Ovary (tissue), 9 donors: ENCODE results near the gene AMOTL1. TPM values are rescaled to one million over a fixed set of nuclear protein-coding genes. Genes with fewer than 3 reads are reported as not detected.

Source experiments
- DNase-seq, 5 donors: peaks; one replicate each; pipeline ENCODE4 v3.0.0-alpha.2; 2019 to 2020
- H3K27ac ChIP-seq, 2 donors: fragments of 200-600 bp; one replicate each; pipeline versions ENCODE4 v1.5.1 to v1.8.0; 2019 to 2022
- H3K27me3 ChIP-seq: fragments of 200-600 bp; one replicate; pipeline ENCODE4 v1.8.0; 2022
- H3K36me3 ChIP-seq: fragments of 200-600 bp; sonication (generic); one replicate; pipeline ENCODE4 v1.5.1; 2019
- H3K4me1 ChIP-seq: one replicate; pipeline ENCODE4 v1.8.1; 2013; ENCODE audit warnings: mild to moderate bottlenecking, moderate library complexity; ENCODE audit not compliant: insufficient read depth
- H3K4me3 ChIP-seq: fragments of 200-600 bp; sonication (generic); one replicate; pipeline ENCODE4 v1.5.1; 2017
- H3K9me3 ChIP-seq, 2 donors: fragments of 200-600 bp in 1 of 2; sonication (generic) in 1 of 2; one replicate each; pipeline versions ENCODE4 v1.5.1 to v1.8.1; 2013 to 2019; ENCODE audit warnings: mild to moderate bottlenecking in 1 of 2, moderate library complexity in 1 of 2
- EP300 ChIP-seq: sonication (generic); formaldehyde crosslinking; IDR thresholded peaks from one replicate; pipeline ENCODE4 v1.6.1; 2017; ENCODE audit warnings: antibody characterized with exemption
- POLR2A ChIP-seq: fragments of 450-650 bp; IDR thresholded peaks from one replicate; pipeline ENCODE4 v1.6.1; 2017; ENCODE audit warnings: antibody characterized with exemption, mild to moderate bottlenecking, moderate library complexity
- WGBS, 3 donors: extraction: QIAGEN DNeasy Blood & Tissue Kit in 1 of 3; methylation state at CpG; one replicate each; pipeline versions ENCODE4 v1.1.5 to v1.1.7; 2013 to 2017; 5-methylcytosine and 5-hydroxymethylcytosine counted together
- intact Hi-C, 4 donors: fragments of 100-400 bp; cut with DNase I; formaldehyde crosslinking; loops; one replicate each; pipeline versions ENCODE4 v1.11.0 to v1.15.1; 2022 to 2023
- polyA plus RNA-seq, 2 donors: library from polyadenylated mRNA; stranded (reverse); fragments of 200-250 nt in 1 of 2; fragments of 350-450 nt in 1 of 2; fragmentation: Illumina TruSeq in 1 of 2; extraction: RNeasy Lipid Tissue Mini Kit (QIAGEN cat#74804) in 1 of 2; gene quantifications; one replicate each; pipeline ENCODE4 v1.2.3, GENCODE V29; 2013 to 2014
- total RNA-seq, 7 donors: library from RNA; depleted of rRNA in 2 of 7; stranded (reverse); fragments of >200 nt in 2 of 7; fragmentation: NEBNext Ultra II Directional in 3 of 7; extraction: Animal tissue kit (Norgen Biotek cat#: 25700) in 3 of 7; gene quantifications; one replicate each; pipeline versions ENCODE4 v1.1.0 to v1.2.4, GENCODE V29; 2016 to 2023
- TF ChIP-seq, protein P1 (sequence below), 3 donors: fragments of 450-650 bp in 2 of 3; fragments of 200-600 bp in 1 of 3; IDR thresholded peaks; one replicate each; pipeline versions ENCODE4 v1.5.1 to v1.8.0; 2016 to 2022; ENCODE audit warnings: antibody characterized with exemption in 3 of 3, mild to moderate bottlenecking in 1 of 3
- donor health status: DM: no; HTN: no; CAD: no; lungs with moderate emphysema.
- donor health status: DM: no; HTN: no; CAD: no.
- donor health status: Bipolar disorder and iron deficiency.
- donor health status: DM: yes; HTN: yes; CAD: no.
- donor health status: DM: no; HTN: no; CAD: no.
- donor health status: DM: yes; HTN: yes; CAD: no.

The AMOTL1 gene
- total and polyA plus RNA-seq, 9 donors = 5.4 to 24.8 (median 13.6) TPM

DNA sequence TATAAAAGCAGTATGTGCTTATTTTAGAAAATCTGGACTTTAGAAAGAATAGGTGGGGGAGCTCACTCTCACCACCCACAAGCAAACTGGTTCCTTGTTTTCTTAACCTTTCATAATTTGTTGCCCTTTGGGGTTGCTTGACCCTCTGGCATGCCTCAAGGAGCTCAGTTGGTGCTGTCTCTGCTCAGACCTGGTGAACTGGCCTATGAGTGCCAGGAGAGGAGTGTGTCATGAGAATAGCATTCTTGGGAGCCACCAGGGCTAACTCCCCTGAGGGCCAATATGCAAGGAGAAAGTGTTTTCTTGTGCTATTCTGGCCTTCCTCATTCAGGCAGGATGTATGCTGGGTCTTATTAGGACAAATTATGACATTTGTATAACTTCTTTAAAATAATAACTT lies 21.0 kb upstream of the AMOTL1 start:
- Histone ChIP-seq H3K4me1 (no peaks in the 10 kb centered on the region), H3K27ac (no peak overlapping the region), H3K36me3 (no peaks in the 10 kb centered on the region), H3K9me3 (no peaks in the 10 kb centered on the region), H3K4me3 (no peak overlapping the region), H3K27me3 (no peaks in the 10 kb centered on the region)
- intact Hi-C loops = no loop called here
- no peak for DNase-seq
- TF ChIP-seq, protein P1, sequence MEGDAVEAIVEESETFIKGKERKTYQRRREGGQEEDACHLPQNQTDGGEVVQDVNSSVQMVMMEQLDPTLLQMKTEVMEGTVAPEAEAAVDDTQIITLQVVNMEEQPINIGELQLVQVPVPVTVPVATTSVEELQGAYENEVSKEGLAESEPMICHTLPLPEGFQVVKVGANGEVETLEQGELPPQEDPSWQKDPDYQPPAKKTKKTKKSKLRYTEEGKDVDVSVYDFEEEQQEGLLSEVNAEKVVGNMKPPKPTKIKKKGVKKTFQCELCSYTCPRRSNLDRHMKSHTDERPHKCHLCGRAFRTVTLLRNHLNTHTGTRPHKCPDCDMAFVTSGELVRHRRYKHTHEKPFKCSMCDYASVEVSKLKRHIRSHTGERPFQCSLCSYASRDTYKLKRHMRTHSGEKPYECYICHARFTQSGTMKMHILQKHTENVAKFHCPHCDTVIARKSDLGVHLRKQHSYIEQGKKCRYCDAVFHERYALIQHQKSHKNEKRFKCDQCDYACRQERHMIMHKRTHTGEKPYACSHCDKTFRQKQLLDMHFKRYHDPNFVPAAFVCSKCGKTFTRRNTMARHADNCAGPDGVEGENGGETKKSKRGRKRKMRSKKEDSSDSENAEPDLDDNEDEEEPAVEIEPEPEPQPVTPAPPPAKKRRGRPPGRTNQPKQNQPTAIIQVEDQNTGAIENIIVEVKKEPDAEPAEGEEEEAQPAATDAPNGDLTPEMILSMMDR (IDR thresholded peaks at IDR 0.05) = no peak
- TF ChIP-seq POLR2A (no peak), EP300 (no peak)

DNA sequence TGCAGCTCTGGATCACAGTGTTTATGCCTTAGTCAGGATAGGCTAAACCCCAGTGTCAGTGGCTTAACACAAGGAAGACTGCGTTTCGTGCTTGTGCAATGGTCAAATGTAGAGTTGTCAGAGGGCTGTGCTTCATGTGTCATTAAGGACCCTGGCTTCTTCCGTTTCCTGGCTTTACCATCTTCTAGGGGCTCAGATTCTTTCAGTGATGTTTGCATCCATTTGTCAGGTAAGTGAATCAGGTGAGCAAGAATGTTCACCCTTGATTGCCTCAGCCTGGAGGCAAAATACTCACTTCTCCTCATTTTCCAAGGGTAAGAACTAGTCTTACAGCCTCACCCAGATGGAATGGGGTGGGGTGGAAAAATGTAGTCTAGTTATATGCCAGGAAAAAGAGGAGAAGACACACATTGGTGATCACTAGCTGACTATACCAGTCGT lies 20.5 kb upstream of the AMOTL1 start:
- no peaks in the 10 kb centered on the region for H3K36me3 ChIP-seq
- TF ChIP-seq EP300 (no peak), POLR2A (no peak)
- TF ChIP-seq, protein P1 (IDR thresholded peaks at IDR 0.05) = no peak
- H3K27ac ChIP-seq = no peak overlapping the region
- no peaks in the 10 kb centered on the region for H3K4me1 ChIP-seq
- no peak for DNase-seq
- WGBS, 3 donors = 92 to 97% (median 96%) methylated on average over 4 of the region's 4 CpGs
- no peak overlapping the region for H3K4me3 ChIP-seq
- no peaks in the 10 kb centered on the region for H3K9me3 ChIP-seq
- intact Hi-C loops = no loop called here
- H3K27me3 ChIP-seq = no peaks in the 10 kb centered on the region

DNA sequence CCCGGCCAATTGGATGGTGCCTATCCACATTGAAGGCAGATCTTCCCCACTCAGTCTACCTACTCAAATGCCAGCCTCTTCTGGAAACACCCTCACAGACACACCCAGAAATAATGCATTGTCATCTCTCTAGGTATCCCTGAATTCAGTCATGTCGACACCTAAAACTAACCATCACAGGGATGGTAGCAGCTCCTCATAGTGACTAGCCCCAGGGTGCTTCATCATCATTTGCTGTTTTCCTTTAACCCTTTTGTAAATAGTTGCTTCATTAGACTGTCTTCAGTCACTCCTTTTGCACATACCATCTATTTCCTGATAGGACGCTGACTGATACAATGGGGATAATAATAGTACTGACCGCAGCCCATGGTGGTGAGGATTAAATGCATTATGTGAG lies 18.8 kb upstream of the AMOTL1 start:
- intact Hi-C loops = no loop called here
- no peaks in the 10 kb centered on the region for H3K36me3 ChIP-seq
- no peak overlapping the region for H3K27ac ChIP-seq
- TF ChIP-seq, protein P1 (IDR thresholded peaks at IDR 0.05) = no peak
- TF ChIP-seq EP300 = no peak
- TF ChIP-seq POLR2A = no peak
- no peaks in the 10 kb centered on the region for H3K4me1 ChIP-seq
- H3K4me3 ChIP-seq = no peak overlapping the region
- DNase-seq = no peak
- H3K9me3 ChIP-seq = no peaks in the 10 kb centered on the region
- WGBS, 3 donors = 94 to 98% (median 95%) methylated on average over 4 of the region's 4 CpGs
- H3K27me3 ChIP-seq = no peaks in the 10 kb centered on the region

DNA sequence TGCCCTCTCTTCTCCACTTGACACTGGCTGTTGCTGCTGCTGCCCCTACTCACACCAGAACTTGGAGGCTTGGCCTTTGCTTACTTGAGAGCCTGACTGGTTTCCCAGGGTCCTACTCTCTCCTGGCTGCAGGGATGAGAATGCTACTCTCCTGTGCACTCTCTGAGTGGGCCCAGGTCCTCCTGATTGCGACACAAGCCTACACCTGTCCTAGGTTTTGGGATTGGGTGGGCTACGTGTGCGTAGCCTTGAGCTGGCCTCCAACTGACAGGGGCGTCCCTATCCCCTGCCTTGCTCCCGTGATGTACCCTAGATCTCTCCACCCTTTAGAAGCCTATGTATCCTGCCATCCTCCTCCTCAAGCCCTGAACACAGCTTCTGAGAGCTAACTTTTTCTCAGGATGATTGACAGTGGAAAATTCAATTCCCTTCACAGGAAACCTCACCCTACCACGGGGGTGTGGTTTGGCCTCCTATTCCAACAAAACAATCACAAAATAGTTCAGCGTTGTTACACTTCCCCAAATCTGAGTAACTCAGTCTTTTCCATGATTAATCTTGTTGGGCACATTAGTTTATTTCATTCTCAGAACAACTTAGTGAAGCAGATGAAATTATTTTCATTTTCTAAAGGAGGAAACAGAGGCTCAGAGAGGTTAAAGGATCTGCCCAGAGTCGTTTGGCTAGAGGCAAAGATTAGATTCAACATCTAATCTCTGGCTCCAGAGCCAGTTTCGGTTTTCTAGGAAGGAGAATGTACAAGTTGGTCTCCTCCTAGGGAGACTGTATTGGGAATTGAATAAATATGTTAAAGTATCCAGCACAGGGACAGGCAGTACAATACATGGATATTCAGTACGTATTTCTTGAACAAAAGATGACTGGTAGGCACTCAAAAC lies 17.6 kb upstream of the AMOTL1 start:
- no peak for DNase-seq
- no peaks in the 10 kb centered on the region for H3K9me3 ChIP-seq
- no peaks in the 10 kb centered on the region for H3K27me3 ChIP-seq
- H3K27ac ChIP-seq = no peak overlapping the region
- no peak overlapping the region for H3K4me3 ChIP-seq
- no peaks in the 10 kb centered on the region for H3K4me1 ChIP-seq
- TF ChIP-seq POLR2A = no peak
- no peak for TF ChIP-seq EP300
- TF ChIP-seq, protein P1 (IDR thresholded peaks at IDR 0.05) = no peak
- 76 to 81% (median 80%) methylated on average over 10 of the region's 10 CpGs for WGBS, 3 donors
- intact Hi-C loops = no loop called here
- no peaks in the 10 kb centered on the region for H3K36me3 ChIP-seq
